Stimulated activated CD8-positive, alpha-beta memory T cell treated with anti-CD3 and anti-CD28 coated beads, Interleukin-4, amount 100 ng/mL, for 24 hours (primary cell): ENCODE results near the gene RBBP4.
"Not testable (repeated sequence)": the region's sequence is repeated elsewhere in the genome, so short reads cannot be mapped to it uniquely, and the experiment has no call there.

Experiments used
- DNase-seq: peaks from one replicate; pipeline ENCODE4 v3.0.0-alpha.2; 2020; ENCODE audit warnings: low read depth

The RBBP4 gene

GRCh38 chr1:32693455-32694174 lies 42.6 kb downstream of the RBBP4 start:
- DNase-seq, result no peak

- no peak for DNase-seq
Measured at GRCh38 chr1:32695098-32695904, 44.3 kb downstream of the RBBP4 start.

GRCh38 chr1:32696041-32696440 lies 45.0 kb downstream of the RBBP4 start:
- DNase-seq, result no peak

GRCh38 chr1:32696996-32697395 lies 46.0 kb downstream of the RBBP4 start:
- not testable (repeated sequence) for DNase-seq

GRCh38 chr1:32701421-32701911 lies 50.5 kb downstream of the RBBP4 start:
- DNase-seq, result no peak

GRCh38 chr1:32701951-32702598 lies 51.1 kb downstream of the RBBP4 start:
- DNase-seq, result no peak

- no peak for DNase-seq
Measured at GRCh38 chr1:32702599-32703478, 51.8 kb downstream of the RBBP4 start, which contains the start of gene SYNC. TSS of gene SYNC (minus strand) at chr1:32702770. CDS start at chr1:32702660, 110 bp downstream.

GRCh38 chr1:32703479-32704291 lies 52.7 kb downstream of the RBBP4 start:
- no peak for DNase-seq

- DNase-seq, result no peak
Measured at GRCh38 chr1:32705516-32705915, 54.5 kb downstream of the RBBP4 start.

- DNase-seq, result no peak
Measured at GRCh38 chr1:32706491-32706890, 55.5 kb downstream of the RBBP4 start.

GRCh38 chr1:32709075-32709474 lies 58.1 kb downstream of the RBBP4 start:
- DNase-seq, result no peak

- no peak for DNase-seq
Measured at GRCh38 chr1:32709476-32709875, 58.5 kb downstream of the RBBP4 start.

- not testable (repeated sequence) for DNase-seq
Measured at GRCh38 chr1:32711221-32711620, 60.2 kb downstream of the RBBP4 start.

- no peak for DNase-seq
Measured at GRCh38 chr1:32713081-32713480, 62.1 kb downstream of the RBBP4 start.

GRCh38 chr1:32714277-32714676 lies 63.3 kb downstream of the RBBP4 start:
- DNase-seq, result no peak

- no peak for DNase-seq
Measured at GRCh38 chr1:32715901-32716311, 64.9 kb downstream of the RBBP4 start.

GRCh38 chr1:32716312-32717148 lies 65.5 kb downstream of the RBBP4 start:
- DNase-seq, result peak; percentile 24

- no peak for DNase-seq
Measured at GRCh38 chr1:32717503-32717902, 66.5 kb downstream of the RBBP4 start.

- DNase-seq, result no peak
Measured at GRCh38 chr1:32718036-32718435, 67.0 kb downstream of the RBBP4 start.

- no peak for DNase-seq
Measured at GRCh38 chr1:32718527-32718926, 67.5 kb downstream of the RBBP4 start.
